Jurkat, Clone E6-1 (cell line): Measurements from ENCODE around the gene AIF1.
A peak's percentile ranks its signal among the peaks of the same experiment; 100 is the strongest.

Experiments used
- DNase-seq: peaks from one replicate; pipeline ENCODE4 v3.0.0-alpha.2; 2011; ENCODE audit warnings: low read depth, low spot score
- H3K4me3 ChIP-seq: 2 replicates; pipeline ENCODE4 v1.5.1; 2011; ENCODE audit warnings: mild to moderate bottlenecking, low read length, control low read depth, moderate library complexity

Gene AIF1

GRCh38 chr6:31614075-31614619 is 887 bp upstream of the AIF1 start:
- no peak for DNase-seq
- no peak overlapping the region for H3K4me3 ChIP-seq

DNA sequence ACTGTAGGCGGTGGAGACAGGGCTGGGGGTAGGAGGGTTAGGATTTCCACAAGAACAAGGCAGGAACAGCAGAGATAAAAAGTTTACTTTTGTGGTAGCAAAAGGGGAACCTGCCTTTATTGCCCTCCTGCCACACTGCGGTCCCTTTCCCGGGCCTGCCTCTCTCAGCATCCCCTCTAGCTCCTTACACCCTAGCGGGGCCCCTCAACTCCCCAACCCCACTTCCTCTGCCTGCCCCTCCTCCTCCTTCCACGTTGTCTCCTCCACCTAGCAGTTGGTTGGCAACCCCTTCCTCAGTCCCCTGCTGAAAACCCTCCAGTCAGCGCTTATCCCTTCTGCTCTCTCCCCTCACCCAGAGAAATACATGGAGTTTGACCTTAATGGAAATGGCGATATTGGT is 714 bp downstream of the AIF1 start:
- DNase-seq, result peak; percentile 85
- peak overlapping the region; percentile 85 for H3K4me3 ChIP-seq

- no peak for DNase-seq
- peak overlapping the region; percentile 85 for H3K4me3 ChIP-seq
Measured at GRCh38 chr6:31617010-31617409, 2.0 kb downstream of the AIF1 start.

- H3K4me3 ChIP-seq, result peak overlapping the region; percentile 73
- DNase-seq, result peak; percentile 99
Measured at GRCh38 chr6:31619805-31620585, 5.0 kb downstream of the AIF1 start.

DNA sequence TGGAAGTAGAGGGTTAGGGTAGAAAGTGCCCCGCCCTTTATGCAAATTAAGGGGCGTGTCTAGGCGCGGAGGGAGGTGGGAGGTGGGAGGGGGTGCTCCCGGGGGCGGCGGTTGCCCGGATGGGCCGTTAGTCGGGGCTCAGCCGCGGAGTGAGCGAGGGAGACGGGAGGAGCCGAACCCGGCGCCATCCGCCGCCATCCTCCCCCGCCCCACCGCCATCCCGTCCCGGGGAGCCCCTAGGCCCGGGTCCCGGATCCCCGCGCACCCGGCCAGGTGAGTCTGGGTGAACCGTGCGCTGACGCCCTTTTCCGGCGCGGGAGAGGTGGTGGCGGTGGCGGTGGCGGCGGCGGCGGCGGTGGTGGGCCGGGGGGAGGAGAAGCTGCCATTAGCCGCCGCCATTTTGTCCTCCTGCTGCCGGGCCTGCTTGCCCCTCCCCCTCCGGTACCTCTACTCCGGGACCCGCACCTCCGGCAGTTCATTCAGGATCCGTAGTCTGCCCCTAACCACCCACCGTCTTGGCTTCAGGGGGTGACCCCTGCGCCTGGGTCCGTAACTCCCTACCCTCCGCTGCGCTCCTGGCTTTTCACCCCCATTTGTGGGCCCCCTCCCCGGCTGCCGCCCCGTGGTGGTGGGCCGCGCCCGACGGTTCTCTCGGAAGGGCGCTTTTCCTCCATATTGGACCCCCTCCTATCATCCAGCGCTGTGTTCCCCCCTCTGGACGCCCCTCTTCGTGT is 5.7 kb downstream of the AIF1 start, which contains the start of gene PRRC2A:
Gene PRRC2A (plus strand): TSS at position 130 of the 734 bp plus-strand sequence. CDS start 2,075 bp downstream, outside the sequence.
- peak within 1 kb of the TSS; percentile 95 for H3K4me3 ChIP-seq
- peak; percentile 73 for DNase-seq

DNA sequence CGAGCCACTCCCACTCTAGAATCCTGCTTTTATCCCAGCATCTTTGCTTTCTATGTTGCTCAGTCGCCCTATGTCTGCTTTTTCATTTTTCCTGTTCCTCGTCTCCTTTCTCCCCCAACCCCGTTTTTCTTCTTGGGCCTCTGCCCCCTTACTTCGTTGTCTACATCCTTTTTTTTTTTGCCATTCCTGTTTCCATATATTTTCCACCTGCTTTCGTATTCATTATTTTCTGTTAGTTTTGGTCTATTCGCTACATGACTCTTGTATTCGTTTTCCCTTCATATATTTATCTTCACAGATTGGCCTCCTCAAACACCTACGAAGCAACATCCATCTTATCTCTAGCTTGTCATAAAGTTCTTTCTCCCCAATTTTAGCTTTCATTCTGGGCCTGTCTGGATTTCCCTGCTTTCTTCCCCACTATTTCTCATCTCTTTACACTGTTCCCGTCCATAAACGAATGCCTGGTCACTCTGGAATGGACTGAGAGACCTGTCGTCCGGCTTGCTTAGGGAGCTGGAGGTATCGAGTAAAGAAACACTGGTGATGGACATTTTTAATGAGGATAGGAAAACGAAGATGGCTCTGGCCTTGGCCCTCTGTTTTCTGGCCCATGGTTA is 6.4 kb downstream of the AIF1 start:
- peak overlapping the region; percentile 95 for H3K4me3 ChIP-seq
- no peak for DNase-seq

DNA sequence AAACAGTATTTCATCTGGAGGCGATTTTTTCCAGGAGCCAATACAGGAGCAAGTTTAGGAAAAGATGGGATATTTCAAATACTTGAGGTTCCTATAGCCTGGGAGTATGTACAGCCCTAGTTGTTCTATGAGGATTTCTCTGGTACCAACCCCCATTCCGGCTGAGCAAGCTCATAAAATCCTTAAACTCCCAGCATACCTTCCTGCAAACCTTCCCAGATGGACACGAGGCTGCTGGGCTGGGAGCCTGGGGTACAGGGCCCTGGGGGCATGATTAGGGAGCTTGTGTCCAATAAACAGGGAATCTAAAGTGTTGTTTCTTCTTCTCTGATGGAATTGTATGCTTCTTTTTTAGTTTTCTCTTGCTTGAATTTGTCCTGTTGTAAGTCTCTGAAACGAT is 7.0 kb downstream of the AIF1 start:
- H3K4me3 ChIP-seq, result peak overlapping the region; percentile 95
- DNase-seq, result no peak

DNA sequence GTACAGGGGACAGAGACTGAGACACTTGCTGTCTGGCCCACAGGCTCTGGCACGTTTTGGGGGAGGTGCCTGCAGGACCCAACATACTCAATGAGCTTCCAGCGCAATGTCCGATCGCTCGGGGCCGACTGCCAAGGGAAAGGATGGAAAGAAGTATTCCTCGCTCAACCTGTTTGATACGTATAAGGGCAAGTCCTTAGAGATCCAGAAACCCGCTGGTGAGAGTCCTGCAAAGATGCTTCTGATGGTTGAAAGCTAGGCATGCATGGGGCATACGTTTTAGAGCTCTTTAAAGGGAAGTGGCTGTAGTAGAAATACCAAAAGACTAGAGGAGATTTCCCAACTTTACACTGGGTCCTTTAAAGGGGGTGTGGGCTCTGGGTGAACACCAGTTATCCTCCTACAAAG is 7.7 kb downstream of the AIF1 start:
- H3K4me3 ChIP-seq, result no peak overlapping the region
- DNase-seq, result no peak

DNA sequence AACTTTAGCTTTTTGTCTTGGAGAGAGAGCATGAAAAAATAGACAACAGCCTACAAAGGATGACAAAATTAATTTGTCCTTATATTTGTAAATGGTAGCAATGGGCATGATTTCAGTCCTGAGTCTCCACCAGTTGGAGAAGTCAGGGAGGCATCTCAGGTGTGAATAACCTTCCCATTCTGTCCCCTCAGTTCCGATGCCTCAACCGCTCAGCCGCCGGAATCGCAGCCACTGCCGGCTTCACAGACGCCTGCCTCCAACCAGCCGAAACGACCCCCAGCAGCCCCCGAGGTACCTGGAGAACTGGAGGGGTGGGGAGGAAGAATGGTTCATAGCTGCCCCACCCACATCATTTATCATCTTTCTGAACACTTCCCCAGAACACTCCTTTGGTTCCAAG is 9.0 kb downstream of the AIF1 start:
- DNase-seq, result no peak
- H3K4me3 ChIP-seq, result no peak overlapping the region

- DNase-seq, result no peak
- H3K4me3 ChIP-seq, result no peak overlapping the region
Measured at GRCh38 chr6:31626952-31627351, 11.9 kb downstream of the AIF1 start.

GRCh38 chr6:31627690-31628287 is 12.8 kb downstream of the AIF1 start:
- H3K4me3 ChIP-seq, result no peak overlapping the region
- no peak for DNase-seq

- H3K4me3 ChIP-seq, result no peak overlapping the region
- DNase-seq, result no peak
Measured at GRCh38 chr6:31629014-31629413, 14.0 kb downstream of the AIF1 start.

- DNase-seq, result no peak
- H3K4me3 ChIP-seq, result no peak overlapping the region
Measured at GRCh38 chr6:31630177-31630934, 15.3 kb downstream of the AIF1 start.

- H3K4me3 ChIP-seq, result no peak overlapping the region
- DNase-seq, result no peak
Measured at GRCh38 chr6:31631209-31631608, 16.2 kb downstream of the AIF1 start.

GRCh38 chr6:31631681-31632278 is 16.7 kb downstream of the AIF1 start:
- H3K4me3 ChIP-seq, result no peak overlapping the region
- DNase-seq, result no peak

DNA sequence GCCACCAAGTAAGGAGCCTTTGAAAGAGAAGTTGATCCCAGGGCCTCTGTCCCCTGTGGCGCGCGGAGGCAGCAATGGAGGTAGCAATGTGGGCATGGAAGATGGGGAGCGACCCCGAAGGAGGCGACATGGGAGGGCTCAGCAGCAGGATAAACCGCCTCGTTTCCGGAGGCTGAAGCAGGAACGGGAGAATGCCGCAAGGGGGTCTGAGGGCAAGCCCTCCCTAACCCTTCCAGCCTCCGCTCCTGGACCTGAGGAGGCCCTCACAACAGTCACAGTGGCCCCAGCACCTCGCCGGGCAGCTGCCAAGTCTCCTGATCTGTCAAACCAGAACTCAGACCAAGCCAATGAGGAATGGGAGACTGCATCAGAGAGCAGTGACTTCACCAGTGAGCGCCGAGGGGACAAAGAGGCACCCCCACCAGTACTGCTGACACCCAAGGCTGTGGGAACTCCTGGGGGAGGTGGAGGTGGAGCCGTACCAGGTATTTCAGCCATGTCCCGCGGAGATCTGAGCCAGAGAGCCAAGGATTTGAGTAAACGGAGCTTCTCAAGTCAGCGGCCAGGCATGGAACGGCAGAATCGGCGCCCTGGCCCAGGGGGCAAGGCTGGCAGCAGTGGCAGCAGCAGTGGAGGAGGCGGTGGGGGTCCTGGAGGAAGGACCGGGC is 17.4 kb downstream of the AIF1 start:
- DNase-seq, result no peak
- no peak overlapping the region for H3K4me3 ChIP-seq

DNA sequence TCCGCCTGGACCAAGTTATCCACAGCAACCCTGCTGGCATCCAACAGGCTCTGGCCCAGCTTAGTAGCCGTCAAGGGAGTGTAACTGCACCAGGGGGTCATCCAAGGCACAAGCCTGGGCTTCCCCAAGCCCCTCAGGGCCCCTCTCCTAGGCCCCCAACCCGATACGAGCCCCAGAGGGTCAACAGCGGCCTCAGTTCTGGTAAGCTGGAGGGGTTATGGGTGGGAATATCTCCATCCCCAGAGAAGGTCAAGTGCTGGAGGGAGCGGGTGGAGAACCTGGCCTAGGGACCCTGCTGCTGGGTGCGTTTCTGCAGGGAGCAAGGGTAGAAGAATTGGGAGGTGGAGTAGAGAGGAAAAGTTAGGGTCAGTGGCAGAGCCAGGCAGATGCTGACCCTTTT is 18.4 kb downstream of the AIF1 start:
- no peak for DNase-seq
- no peak overlapping the region for H3K4me3 ChIP-seq

DNA sequence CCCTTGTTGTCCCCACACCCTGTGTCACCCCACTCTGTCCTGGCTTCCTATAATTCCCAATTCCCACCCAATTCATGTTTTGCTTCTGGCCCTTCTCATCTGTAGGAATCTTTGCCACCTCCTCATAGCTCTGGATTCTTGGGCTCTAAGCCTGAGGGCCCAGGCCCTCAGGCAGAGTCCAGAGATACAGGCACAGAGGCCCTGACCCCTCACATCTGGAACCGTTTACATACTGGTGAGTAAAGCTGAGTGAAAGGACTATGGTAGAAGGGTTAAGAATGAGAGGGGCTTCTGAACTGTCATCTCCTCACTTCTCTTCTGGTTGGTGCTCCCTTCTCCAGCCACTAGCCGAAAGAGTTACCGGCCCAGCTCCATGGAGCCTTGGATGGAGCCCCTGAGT is 19.1 kb downstream of the AIF1 start:
- H3K4me3 ChIP-seq, result no peak overlapping the region
- DNase-seq, result no peak
